Endothelial cell of umbilical vein (primary cell): ENCODE data around the gene SYNGR4.

Source experiments
- CTCF ChIP-seq, 2 donors: IDR thresholded peaks; 1 replicate in 1 of 2; 2 replicates in 1 of 2; pipeline ENCODE4 v1.5.1; 2011; ENCODE audit warnings: low read length in 2 of 2, mild to moderate bottlenecking in 2 of 2, moderate library complexity in 2 of 2, control low read depth in 1 of 2, inconsistent platforms in 1 of 2, low read depth in 1 of 2; ENCODE audit not compliant: insufficient read depth in 1 of 2; ENCODE audit errors: extremely low read depth in 1 of 2
- EZH2 ChIP-seq: IDR thresholded peaks from 2 replicates; pipeline ENCODE4 v1.6.1; 2012; ENCODE audit warnings: borderline replicate concordance, low read depth, mild to moderate bottlenecking, moderate library complexity, low read length, inconsistent platforms; ENCODE audit not compliant: severe bottlenecking
- POLR2AphosphoS5 ChIP-seq: IDR thresholded peaks from 2 replicates; pipeline ENCODE4 v1.6.1; 2012; ENCODE audit warnings: low read depth, mild to moderate bottlenecking, control low read depth, low read length, moderate library complexity; ENCODE audit not compliant: insufficient read depth

GRCh38 chr19:48396824-48397176 is 32.6 kb downstream of the SYNGR4 start:
- TF ChIP-seq EZH2 (no peak), CTCF (IDR thresholded peaks at IDR 0.05; ENCODE audit: extremely low read depth in 1 of 2, insufficient read depth in 1 of 2, low read depth in 1 of 2, low read length in 2 of 2) (no peak), POLR2AphosphoS5 (no peak)
